Cardiac ventricle fibroblast (primary cell): ENCODE data around the gene GLE1. TPM values are rescaled to one million over a fixed set of nuclear protein-coding genes. Genes with fewer than 3 reads are reported as not detected.

Source experiments
- total RNA-seq: library from RNA; depleted of rRNA; stranded (reverse); fragments of >200 nt; gene quantifications from 2 replicates; pipeline ENCODE4 v1.2.3, GENCODE V29; 2015

Gene GLE1
- total RNA-seq: 11.6 and 24.1 TPM in 2 replicates

DNA sequence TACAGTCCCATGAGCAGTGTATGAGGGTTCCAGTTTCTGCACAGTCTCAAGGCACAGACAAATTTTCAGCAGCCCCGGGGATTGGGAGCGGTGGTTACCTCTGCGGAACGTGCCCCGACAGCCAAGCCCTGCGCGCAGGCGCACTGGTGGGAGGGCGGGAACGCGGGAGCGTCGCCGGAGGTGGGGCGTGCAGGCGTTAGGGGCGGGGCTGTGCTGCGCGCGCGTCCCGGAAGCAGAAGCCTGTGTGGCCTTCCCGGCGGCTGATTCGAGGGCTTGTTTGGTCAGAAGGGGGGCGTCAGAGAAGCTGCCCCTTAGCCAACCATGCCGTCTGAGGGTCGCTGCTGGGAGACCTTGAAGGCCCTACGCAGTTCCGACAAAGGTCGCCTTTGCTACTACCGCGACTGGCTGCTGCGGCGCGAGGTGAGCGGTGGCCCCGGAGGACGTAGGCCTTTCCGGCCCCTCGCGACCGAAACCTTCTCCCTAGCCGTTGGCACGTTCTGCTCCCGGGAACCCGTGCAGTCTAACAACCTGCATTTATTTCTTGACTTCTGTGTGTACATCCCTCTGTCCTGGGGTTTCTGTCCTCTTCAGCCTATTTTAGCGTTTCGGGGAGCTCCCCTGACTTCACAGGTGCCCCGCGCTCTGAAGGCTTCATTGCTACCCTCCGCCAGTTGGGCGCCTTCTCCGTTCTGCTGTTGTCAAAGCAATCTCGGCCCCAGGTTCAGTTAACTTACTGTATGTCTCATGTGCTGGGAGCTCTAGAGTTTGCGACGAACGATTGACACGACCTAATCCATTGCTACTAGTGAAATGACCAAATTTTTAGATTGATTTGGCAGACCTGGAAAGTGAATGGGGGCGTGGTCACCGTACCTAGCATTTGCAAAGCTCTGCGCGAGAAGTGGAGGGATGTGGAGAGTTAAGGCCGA lies at the start of gene GLE1:
Gene GLE1 (plus strand): TSS at position 235 of the 929 bp plus-strand sequence. CDS start 87 bp downstream, at position 322.

DNA sequence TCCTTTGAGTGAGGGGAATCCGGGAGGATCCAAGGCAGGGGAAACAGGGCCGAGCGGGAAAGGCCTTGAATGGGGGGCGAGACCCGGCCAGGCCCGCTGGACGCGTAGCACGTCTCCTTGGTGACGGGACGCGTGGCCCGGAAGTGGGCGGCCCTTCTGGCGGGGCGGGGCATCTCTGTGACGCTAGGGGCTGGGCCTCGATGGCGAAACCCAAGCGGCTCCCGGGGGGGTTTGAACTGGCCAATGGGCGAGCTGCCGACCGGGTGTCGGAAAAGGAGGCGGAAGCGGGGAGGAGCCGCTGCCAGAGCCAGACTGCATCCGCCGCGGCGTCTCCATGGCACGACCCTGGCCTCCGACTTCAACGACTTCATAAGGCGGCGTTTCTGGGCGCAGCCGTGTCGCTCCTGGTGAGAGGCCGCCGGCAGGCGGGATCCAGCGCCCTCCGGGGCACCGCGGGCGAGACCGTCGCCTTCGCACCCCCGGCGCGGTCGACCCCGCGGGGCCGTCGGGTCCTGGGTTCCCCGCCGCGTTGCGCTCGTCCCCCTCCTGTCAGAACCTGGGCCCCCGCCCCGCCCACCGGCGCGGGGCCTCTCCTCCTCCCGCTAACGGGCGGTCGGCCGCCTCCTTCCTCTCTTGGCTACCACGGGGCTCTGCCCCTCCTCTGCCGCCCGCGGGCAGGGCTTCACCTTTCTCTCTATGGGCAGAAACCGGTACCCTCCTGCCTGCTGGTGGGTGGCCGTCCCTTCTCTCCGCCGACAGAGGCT lies 48.5 kb upstream of the GLE1 start, which contains the start of gene ODF2:
Gene ODF2 (plus strand): TSS at position 158 of the 764 bp plus-strand sequence. CDS start 86 bp downstream, at position 244.

GRCh38 chr9:128552153-128552743 lies 47.7 kb downstream of the GLE1 start, which contains the start of gene SPTAN1:
Gene SPTAN1, plus strand, starts transcription at chr9:128552587. Its CDS starts 14,154 bp downstream, at chr9:128566741.

Other genes starting within 250 kb of the GLE1 start
- gene GOLGA2, start 228.7 kb upstream of the GLE1 start, total RNA-seq: 110 and 144 TPM in 2 replicates
- 27.2 and 35.1 TPM in 2 replicates for gene SWI5, start 228.4 kb upstream of the GLE1 start, total RNA-seq
- 10.2 and 11.3 TPM in 2 replicates for gene TRUB2, start 182.3 kb upstream of the GLE1 start, total RNA-seq
- gene COQ4, start 181.9 kb upstream of the GLE1 start, total RNA-seq: 32.0 and 37.5 TPM in 2 replicates
- 14.7 and 21.6 TPM in 2 replicates for gene SLC27A4, start 164.2 kb upstream of the GLE1 start, total RNA-seq
- 26.5 and 39.1 TPM in 2 replicates for gene URM1, start 133.3 kb upstream of the GLE1 start, total RNA-seq
- 242 and 250 TPM in 2 replicates for gene CERCAM, start 83.9 kb upstream of the GLE1 start, total RNA-seq
- gene ODF2, start 48.7 kb upstream of the GLE1 start, total RNA-seq: 18.3 and 23.3 TPM in 2 replicates
- 105 and 111 TPM in 2 replicates for gene SPTAN1, start 47.9 kb downstream of the GLE1 start, total RNA-seq
- gene DYNC2I2, start 152.1 kb downstream of the GLE1 start, total RNA-seq: 16.5 and 18.5 TPM in 2 replicates
- gene SET, start 184.5 kb downstream of the GLE1 start, total RNA-seq: 144 and 181 TPM in 2 replicates
- gene PKN3, start 197.8 kb downstream of the GLE1 start, total RNA-seq: 1.2 and 1.3 TPM in 2 replicates
- 27.4 and 36.9 TPM in 2 replicates for gene ZDHHC12, start 219.4 kb downstream of the GLE1 start, total RNA-seq